Measurements from ENCODE around the gene CNOT4. TPM values are rescaled to one million over a fixed set of nuclear protein-coding genes. Genes with fewer than 3 reads are reported as not detected.

The CNOT4 gene
- total and polyA plus RNA-seq, 2 of the 13 experiments (the other 11 are each of a cell fraction or from before 2014, with no cell fraction given) = 7.4 to 8.4 TPM

DNA sequence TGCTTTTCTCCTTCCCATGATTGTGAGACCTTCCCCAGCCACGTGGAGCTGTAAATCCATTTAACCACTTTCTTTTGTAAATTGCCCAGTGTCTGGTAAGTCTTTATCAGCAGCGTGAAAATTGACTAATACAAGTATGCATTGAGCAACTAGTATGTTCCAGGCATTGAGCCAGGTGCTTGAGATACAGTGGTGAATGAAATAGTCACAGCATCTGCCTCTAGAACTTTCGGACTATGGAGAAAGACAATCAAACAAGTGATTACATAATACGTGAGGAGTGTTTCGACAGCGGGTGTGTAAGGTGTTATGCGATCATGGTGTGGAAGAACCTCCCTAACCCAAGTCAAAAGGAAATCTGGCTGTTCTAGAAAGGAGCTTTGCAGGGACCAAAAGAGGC lies 26.2 kb upstream of the CNOT4 start:
- ATAC-seq (no peak; the same call in 2 of the 3 replicates), DNase-seq (ENCODE audit: low spot score) (peak; percentile 37), FAIRE-seq (no peak)
- H3K4me3 ChIP-seq (replicated peaks in 1 of 3; ENCODE audit: insufficient read depth in 1 of 3, low read depth in 2 of 3, low read length in 3 of 3) = no peak overlapping the region
- H2AFZ ChIP-seq (ENCODE audit: low read length) = no peak overlapping the region
- TF ChIP-seq CEBPB (IDR thresholded peaks at IDR 0.05; ENCODE audit: borderline replicate concordance, low read depth, low read length) (peak; percentile 83), CEBPG (CRISPR knock-in tag; IDR thresholded peaks at IDR 0.05) (peak; percentile 55), ZNF468 (CRISPR knock-in tag; IDR thresholded peaks at IDR 0.05) (no peak), FOXP1 (IDR thresholded peaks at IDR 0.05) (no peak), FOXP1 (CRISPR knock-in tag; IDR thresholded peaks at IDR 0.05) (no peak), MTF1 (CRISPR knock-in tag; IDR thresholded peaks at IDR 0.05) (no peak), ATAD3A (CRISPR knock-in tag; IDR thresholded peaks at IDR 0.05) (no peak), CBX2 (IDR thresholded peaks at IDR 0.05; ENCODE audit: low read depth, low read length) (no peak), CBX2 (CRISPR knock-in tag; IDR thresholded peaks at IDR 0.05; ENCODE audit: low read depth) (no peak), PAF1 (CRISPR knock-in tag; IDR thresholded peaks at IDR 0.05) (no peak), ZSCAN25 (CRISPR knock-in tag; IDR thresholded peaks at IDR 0.05) (no peak), TP53 (CRISPR knock-in tag; conservative IDR thresholded peaks at IDR 0.05) (no peak), RFX3 (CRISPR knock-in tag; IDR thresholded peaks at IDR 0.05) (no peak)
- TF ChIP-seq, protein P1, sequence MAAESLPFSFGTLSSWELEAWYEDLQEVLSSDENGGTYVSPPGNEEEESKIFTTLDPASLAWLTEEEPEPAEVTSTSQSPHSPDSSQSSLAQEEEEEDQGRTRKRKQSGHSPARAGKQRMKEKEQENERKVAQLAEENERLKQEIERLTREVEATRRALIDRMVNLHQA (CRISPR knock-in tag; IDR thresholded peaks at IDR 0.05) = no peak
- H3K4me1 ChIP-seq (ENCODE audit: insufficient read depth, low read length) = 0 out of 2 replicates have a peak, but pooled peaks cover 9% of the 10 kb centered on the region
- BruUV-seq (replicated peaks) = no TSS peak
- H3K27ac ChIP-seq (ENCODE audit: extremely low read length, insufficient read depth, low read length) = no peak overlapping the region
- no peaks in the 10 kb centered on the region for H4K20me1 ChIP-seq (ENCODE audit: insufficient read depth, low read length)
- POLR2A ChIA-PET = no interaction called here
- intact Hi-C loops (cut with micrococcal nuclease; ENCODE audit: unreplicated experiment) = no loop called here
- no peaks in the 10 kb centered on the region for H3K36me3 ChIP-seq (replicated peaks in 1 of 2; ENCODE audit: control insufficient read depth in 1 of 2, insufficient read depth in 2 of 2, low read length in 2 of 2)
- H3K79me2 ChIP-seq (ENCODE audit: insufficient read depth, low read length) = no peaks in the 10 kb centered on the region
- 3% methylated on average over 7 of the region's 7 CpGs for WGBS (ENCODE audit: low lambda C conversion rate)
- in situ Hi-C loops (cut with HindIII; ENCODE audit: extremely low pct_ligation_motif_present, low pct_unique_long_range_greater_than_20kb) = no loop called here
- H3K4me2 ChIP-seq (ENCODE audit: low read depth, low read length) = no peak overlapping the region
- no peaks in the 10 kb centered on the region for H3K27me3 ChIP-seq (ENCODE audit: control insufficient read depth in 1 of 2, insufficient read depth in 2 of 2, low read length in 2 of 2)
- CTCF ChIA-PET (ENCODE audit: low intra/inter-chr PET ratio, low total read pairs) = no interaction called here
- no peak overlapping the region for H3K9ac ChIP-seq (ENCODE audit: insufficient read depth, low read depth, low read length)
- H3K9me3 ChIP-seq (ENCODE audit: low read length) = no peaks in the 10 kb centered on the region

Measured in HepG2 (cell line).